Osteoblast (primary cell): ENCODE measurements around the gene DCTN2. TPM values are rescaled to one million over a fixed set of nuclear protein-coding genes. Genes with fewer than 3 reads are reported as not detected.

Experiments used
- DNase-seq: peaks from one replicate; pipeline ENCODE4 v3.0.0; 2011; ENCODE audit warnings: low spot score, mixed read lengths; ENCODE audit not compliant: insufficient read length; ENCODE audit errors: missing footprints
- H2AFZ ChIP-seq: 2 replicates; pipeline ENCODE4 v1.6.0; 2011; ENCODE audit warnings: mild to moderate bottlenecking, low read length
- H3K27ac ChIP-seq: 2 replicates; pipeline ENCODE4 v1.5.1; 2011; ENCODE audit warnings: mild to moderate bottlenecking, low read depth, low read length, moderate library complexity
- H3K27me3 ChIP-seq: 2 replicates; pipeline ENCODE4 v1.6.0; 2012; ENCODE audit warnings: mild to moderate bottlenecking, control low read depth, inconsistent platforms, low read length, moderate library complexity; ENCODE audit not compliant: insufficient read depth
- H3K36me3 ChIP-seq: 2 replicates; pipeline ENCODE4 v1.5.1; 2011; ENCODE audit warnings: mild to moderate bottlenecking, low read length, control low read depth, moderate library complexity; ENCODE audit not compliant: insufficient read depth
- H3K4me1 ChIP-seq: 2 replicates; pipeline ENCODE4 v1.5.1; 2011; ENCODE audit warnings: mild to moderate bottlenecking, low read length, control low read depth, moderate library complexity; ENCODE audit not compliant: insufficient read depth
- H3K4me2 ChIP-seq: 2 replicates; pipeline ENCODE4 v1.6.0; 2011; ENCODE audit warnings: mild to moderate bottlenecking, low read length; ENCODE audit not compliant: insufficient read depth
- H3K4me3 ChIP-seq: fragments of 200-600 bp; sonication (generic); 3 replicates; pipeline ENCODE4 v1.5.1; 2012; ENCODE audit warnings: mild to moderate bottlenecking, low read length, inconsistent platforms; ENCODE audit not compliant: insufficient read depth
- H3K79me2 ChIP-seq: 2 replicates; pipeline ENCODE4 v1.6.0; 2012; ENCODE audit warnings: mild to moderate bottlenecking, low read length, control low read depth, inconsistent platforms; ENCODE audit not compliant: insufficient read depth
- H3K9me3 ChIP-seq: 2 replicates; pipeline ENCODE4 v1.5.1; 2011; ENCODE audit warnings: low read depth, low read length, control low read depth
- H4K20me1 ChIP-seq: 2 replicates; pipeline ENCODE4 v1.6.0; 2012; ENCODE audit warnings: mild to moderate bottlenecking, low read length, control low read depth; ENCODE audit not compliant: insufficient read depth
- CTCF ChIP-seq: IDR thresholded peaks from 2 replicates; pipeline ENCODE4 v1.5.1; 2011; ENCODE audit warnings: mild to moderate bottlenecking, low read depth, low read length, moderate library complexity; ENCODE audit errors: extremely low read depth
- total RNA-seq: library from RNA; depleted of rRNA; stranded (reverse); fragments of >200 nt; gene quantifications from 2 replicates; pipeline ENCODE4 v1.2.3, GENCODE V29; 2012

DCTN2 gene
- total RNA-seq, 1 donor, result 123 TPM

DNA sequence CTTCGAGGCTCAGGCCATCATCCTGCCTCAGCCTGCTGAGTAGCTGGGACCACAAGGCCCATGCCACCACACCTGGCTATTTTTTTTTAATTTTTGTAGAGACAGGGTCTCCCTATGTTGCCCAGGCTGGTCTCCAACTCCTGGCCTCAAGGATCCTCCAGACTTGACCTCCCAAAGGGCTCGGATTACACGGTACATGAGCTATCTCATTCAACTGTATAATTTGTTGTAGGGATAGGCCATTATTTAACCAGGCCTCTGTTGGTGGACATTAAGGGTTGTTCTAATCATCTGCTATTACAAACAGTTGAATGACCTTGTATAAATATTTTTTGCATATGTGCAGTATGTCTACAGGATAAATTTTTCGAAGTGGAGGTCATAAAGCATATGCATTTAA lies 11.9 kb upstream of the DCTN2 start:
- Histone ChIP-seq H3K4me3 (no peak overlapping the region), H3K27ac (no peak overlapping the region), H2AFZ (no peak overlapping the region), H3K9me3 (no peaks in the 10 kb centered on the region), H3K4me1 (no peaks in the 10 kb centered on the region), H3K27me3 (peaks cover 9% of the 10 kb centered on the region), H3K36me3 (no peaks in the 10 kb centered on the region), H3K79me2 (no peaks in the 10 kb centered on the region), H4K20me1 (no peaks in the 10 kb centered on the region), H3K4me2 (no peak overlapping the region)
- no peak for TF ChIP-seq CTCF
- DNase-seq, result no peak

DNA sequence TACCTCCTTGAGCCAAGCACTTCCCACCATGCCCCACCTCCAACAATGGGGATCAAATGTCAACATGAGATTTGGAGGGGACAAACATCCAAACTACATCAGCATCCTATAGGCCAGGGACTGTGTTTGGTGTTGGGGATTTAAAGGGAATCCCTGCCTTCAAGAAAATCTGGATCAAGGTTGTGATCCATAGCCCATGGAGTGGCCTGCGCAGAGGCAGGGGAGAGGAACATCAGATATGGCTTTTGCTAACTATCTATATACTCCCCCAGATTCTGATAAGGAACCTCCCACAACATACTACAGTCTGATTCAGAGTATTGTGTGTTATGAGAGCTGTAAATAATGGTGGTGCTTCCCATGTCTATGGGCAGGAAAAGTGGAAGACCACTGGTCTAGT lies 7.9 kb upstream of the DCTN2 start:
- Histone ChIP-seq H3K9me3 (no peaks in the 10 kb centered on the region), H3K27ac (no peak overlapping the region), H3K4me1 (peaks cover 7% of the 10 kb centered on the region), H3K4me2 (no peak overlapping the region), H4K20me1 (no peaks in the 10 kb centered on the region), H2AFZ (no peak overlapping the region), H3K79me2 (no peaks in the 10 kb centered on the region), H3K27me3 (peaks cover 15% of the 10 kb centered on the region), H3K36me3 (no peaks in the 10 kb centered on the region), H3K4me3 (no peak overlapping the region)
- DNase-seq, result no peak
- no peak for TF ChIP-seq CTCF

DNA sequence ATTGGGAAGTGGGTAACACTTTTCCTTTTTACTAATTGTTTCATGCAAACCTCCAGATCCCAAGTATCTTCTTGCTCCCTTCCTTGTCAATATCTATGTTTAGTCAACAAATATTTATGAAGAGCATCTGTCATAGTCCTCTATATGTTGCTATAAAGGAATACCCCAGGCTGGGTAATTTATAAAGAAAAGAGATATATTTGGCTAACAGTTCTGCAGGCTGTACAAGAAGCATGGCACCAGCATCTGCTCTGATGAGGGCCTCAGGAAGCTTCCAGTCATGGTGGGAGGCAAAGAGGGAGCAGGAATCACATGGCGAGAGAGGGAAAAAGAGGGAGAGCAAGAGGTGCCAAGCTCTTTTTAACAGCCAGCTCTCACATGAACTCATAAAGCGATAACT lies 7.5 kb upstream of the DCTN2 start:
- Histone ChIP-seq H3K9me3 (no peaks in the 10 kb centered on the region), H3K36me3 (no peaks in the 10 kb centered on the region), H4K20me1 (no peaks in the 10 kb centered on the region), H3K79me2 (no peaks in the 10 kb centered on the region), H3K4me3 (no peak overlapping the region), H3K4me2 (no peak overlapping the region), H3K27ac (no peak overlapping the region), H3K27me3 (peaks cover 18% of the 10 kb centered on the region), H3K4me1 (peaks cover 7% of the 10 kb centered on the region), H2AFZ (no peak overlapping the region)
- no peak for TF ChIP-seq CTCF
- DNase-seq, result peak; percentile 50

- Histone ChIP-seq H3K4me3 (no peak overlapping the region), H3K4me1 (peaks cover 7% of the 10 kb centered on the region), H4K20me1 (no peaks in the 10 kb centered on the region), H3K27me3 (peaks cover 24% of the 10 kb centered on the region), H3K4me2 (no peak overlapping the region), H3K9me3 (no peaks in the 10 kb centered on the region), H2AFZ (no peak overlapping the region), H3K36me3 (no peaks in the 10 kb centered on the region), H3K79me2 (no peaks in the 10 kb centered on the region), H3K27ac (no peak overlapping the region)
- TF ChIP-seq CTCF, result no peak
- peak; percentile 18 for DNase-seq
Observed at GRCh38 chr12:57553343-57554202, 6.6 kb upstream of the DCTN2 start.
